ENCODE data around the gene WFDC2. TPM values are rescaled to one million over a fixed set of nuclear protein-coding genes. Genes with fewer than 3 reads are reported as not detected.
"Not testable (repeated sequence)": the region's sequence is repeated elsewhere in the genome, so short reads cannot be mapped to it uniquely, and the experiment has no call there.

Gene WFDC2
- total and polyA plus RNA-seq, 2 donors, result 5.6 to 48.4 TPM

- WGBS, result 90% methylated on average over 7 of the region's 7 CpGs
- not testable (repeated sequence) for DNase-seq (ENCODE audit: low read depth in 6 of 9, low spot score in 9 of 9); H3K4me1 ChIP-seq (ENCODE audit: control insufficient read depth in 2 of 2, insufficient read depth in 2 of 2, low read length in 2 of 2); H3K27ac ChIP-seq (ENCODE audit: low read depth in 1 of 2, low read length in 1 of 2); H3K27me3 ChIP-seq (ENCODE audit: control insufficient read depth in 2 of 2, insufficient read depth in 1 of 2, low read length in 1 of 2); H3K36me3 ChIP-seq (ENCODE audit: control insufficient read depth in 2 of 2, insufficient read depth in 2 of 2, low read length in 1 of 2); H3K9me3 ChIP-seq (ENCODE audit: control insufficient read depth in 2 of 2, insufficient read depth in 1 of 2, low read length in 1 of 2); H3K4me3 ChIP-seq (ENCODE audit: low read length in 2 of 2)
Measured at GRCh38 chr20:45477530-45478148, 8.1 kb downstream of the WFDC2 start.

DNA sequence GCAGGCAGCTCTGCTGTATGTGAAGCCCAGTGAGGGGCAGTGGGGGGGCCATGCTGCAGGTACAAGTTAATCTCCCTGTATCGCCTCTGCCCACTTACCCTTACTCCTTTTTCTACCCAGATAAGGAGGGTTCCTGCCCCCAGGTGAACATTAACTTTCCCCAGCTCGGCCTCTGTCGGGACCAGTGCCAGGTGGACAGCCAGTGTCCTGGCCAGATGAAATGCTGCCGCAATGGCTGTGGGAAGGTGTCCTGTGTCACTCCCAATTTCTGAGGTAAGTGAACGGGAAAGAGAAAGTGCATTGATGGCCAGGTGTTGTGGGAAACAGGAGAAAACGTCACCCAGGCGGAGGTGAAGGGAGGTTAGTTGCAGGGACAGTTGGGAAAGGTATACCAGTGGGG, 10.3 kb downstream of the WFDC2 start:
- 95% methylated on average over 7 of the region's 7 CpGs for WGBS
- H3K36me3 ChIP-seq (ENCODE audit: control insufficient read depth in 2 of 2, insufficient read depth in 2 of 2, low read length in 1 of 2), result no peaks in the 10 kb centered on the region
- no peaks in the 10 kb centered on the region for H3K9me3 ChIP-seq (ENCODE audit: control insufficient read depth in 2 of 2, insufficient read depth in 1 of 2, low read length in 1 of 2)
- H3K27ac ChIP-seq (ENCODE audit: low read depth in 1 of 2, low read length in 1 of 2), result no peak overlapping the region
- H3K4me1 ChIP-seq (ENCODE audit: control insufficient read depth in 2 of 2, insufficient read depth in 2 of 2, low read length in 2 of 2), result no peaks in the 10 kb centered on the region
- H3K27me3 ChIP-seq (ENCODE audit: control insufficient read depth in 2 of 2, insufficient read depth in 1 of 2, low read length in 1 of 2), result peaks cover 0 to 5% of the 10 kb centered on the region in 2 donors
- no peak overlapping the region for H3K4me3 ChIP-seq (ENCODE audit: low read length in 2 of 2)
- no peak for DNase-seq (ENCODE audit: low read depth in 6 of 9, low spot score in 9 of 9)

GRCh38 chr20:45484676-45485075, 15.1 kb downstream of the WFDC2 start:
- H3K27ac ChIP-seq (ENCODE audit: low read depth in 1 of 2, low read length in 1 of 2), result no peak overlapping the region
- H3K4me3 ChIP-seq (ENCODE audit: low read length in 2 of 2), result no peak overlapping the region
- peaks cover 0 to 18% of the 10 kb centered on the region in 2 donors for H3K27me3 ChIP-seq (ENCODE audit: control insufficient read depth in 2 of 2, insufficient read depth in 1 of 2, low read length in 1 of 2)
- H3K36me3 ChIP-seq (ENCODE audit: control insufficient read depth in 2 of 2, insufficient read depth in 2 of 2, low read length in 1 of 2), result no peaks in the 10 kb centered on the region
- WGBS, result 73% methylated on average over 6 of the region's 6 CpGs
- no peak for DNase-seq (ENCODE audit: low read depth in 6 of 9, low spot score in 9 of 9)
- no peaks in the 10 kb centered on the region for H3K4me1 ChIP-seq (ENCODE audit: control insufficient read depth in 2 of 2, insufficient read depth in 2 of 2, low read length in 2 of 2)
- H3K9me3 ChIP-seq (ENCODE audit: control insufficient read depth in 2 of 2, insufficient read depth in 1 of 2, low read length in 1 of 2), result no peaks in the 10 kb centered on the region

- WGBS, result 92% methylated on average over 4 of the region's 4 CpGs
- no peaks in the 10 kb centered on the region for H3K4me1 ChIP-seq (ENCODE audit: control insufficient read depth in 2 of 2, insufficient read depth in 2 of 2, low read length in 2 of 2)
- no peaks in the 10 kb centered on the region for H3K36me3 ChIP-seq (ENCODE audit: control insufficient read depth in 2 of 2, insufficient read depth in 2 of 2, low read length in 1 of 2)
- no peak for DNase-seq (ENCODE audit: low read depth in 6 of 9, low spot score in 9 of 9)
- H3K27ac ChIP-seq (ENCODE audit: low read depth in 1 of 2, low read length in 1 of 2), result no peak overlapping the region
- peaks cover 0 to 17% of the 10 kb centered on the region in 2 donors for H3K27me3 ChIP-seq (ENCODE audit: control insufficient read depth in 2 of 2, insufficient read depth in 1 of 2, low read length in 1 of 2)
- no peak overlapping the region for H3K4me3 ChIP-seq (ENCODE audit: low read length in 2 of 2)
- no peaks in the 10 kb centered on the region for H3K9me3 ChIP-seq (ENCODE audit: control insufficient read depth in 2 of 2, insufficient read depth in 1 of 2, low read length in 1 of 2)
Measured at GRCh38 chr20:45485388-45485787, 15.8 kb downstream of the WFDC2 start.

DNA sequence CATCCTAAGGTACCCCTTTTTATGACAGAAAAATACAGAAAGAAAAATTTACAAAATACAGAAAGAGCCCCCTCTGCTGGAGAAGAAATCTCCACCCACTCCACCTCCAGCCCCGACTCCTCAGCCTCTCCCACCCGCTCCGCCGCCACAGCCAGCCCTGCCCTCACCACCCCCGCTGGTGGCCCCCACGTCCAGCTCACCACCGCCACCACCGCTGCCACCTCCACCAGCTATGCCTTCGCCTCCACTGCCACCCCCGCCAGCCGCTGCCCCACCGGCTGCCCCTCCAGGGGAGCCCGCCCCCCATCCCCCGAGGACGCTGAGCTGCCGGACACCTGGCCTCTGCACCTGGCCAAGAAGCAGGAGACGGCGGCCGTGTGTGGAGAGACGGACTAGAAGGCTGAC, 17.7 kb downstream of the WFDC2 start:
- H3K4me1 ChIP-seq (ENCODE audit: control insufficient read depth in 2 of 2, insufficient read depth in 2 of 2, low read length in 2 of 2), result no peaks in the 10 kb centered on the region
- no peaks in the 10 kb centered on the region for H3K36me3 ChIP-seq (ENCODE audit: control insufficient read depth in 2 of 2, insufficient read depth in 2 of 2, low read length in 1 of 2)
- H3K9me3 ChIP-seq (ENCODE audit: control insufficient read depth in 2 of 2, insufficient read depth in 1 of 2, low read length in 1 of 2), result no peaks in the 10 kb centered on the region
- no peak overlapping the region for H3K4me3 ChIP-seq (ENCODE audit: low read length in 2 of 2)
- no peak overlapping the region for H3K27ac ChIP-seq (ENCODE audit: low read depth in 1 of 2, low read length in 1 of 2)
- no peak for DNase-seq (ENCODE audit: low read depth in 6 of 9, low spot score in 9 of 9)
- peaks cover 0 to 16% of the 10 kb centered on the region in 2 donors for H3K27me3 ChIP-seq (ENCODE audit: control insufficient read depth in 2 of 2, insufficient read depth in 1 of 2, low read length in 1 of 2)
- WGBS, result 28% methylated on average over 20 of the region's 20 CpGs

- Histone ChIP-seq H3K27me3 (ENCODE audit: control insufficient read depth in 2 of 2, insufficient read depth in 1 of 2, low read length in 1 of 2) (peaks cover 0 to 15% of the 10 kb centered on the region in 2 donors), H3K9me3 (ENCODE audit: control insufficient read depth in 2 of 2, insufficient read depth in 1 of 2, low read length in 1 of 2) (no peaks in the 10 kb centered on the region), H3K4me1 (ENCODE audit: control insufficient read depth in 2 of 2, insufficient read depth in 2 of 2, low read length in 2 of 2) (no peaks in the 10 kb centered on the region), H3K27ac (ENCODE audit: low read depth in 1 of 2, low read length in 1 of 2) (no peak overlapping the region), H3K36me3 (ENCODE audit: control insufficient read depth in 2 of 2, insufficient read depth in 2 of 2, low read length in 1 of 2) (no peaks in the 10 kb centered on the region), H3K4me3 (ENCODE audit: low read length in 2 of 2) (no peak overlapping the region)
- 88% methylated on average over 1 of the region's 1 CpG for WGBS
- no peak for DNase-seq (ENCODE audit: low read depth in 6 of 9, low spot score in 9 of 9)
Measured at GRCh38 chr20:45489083-45489531, 19.6 kb downstream of the WFDC2 start.

GRCh38 chr20:45495501-45495941, 26.0 kb downstream of the WFDC2 start:
- Histone ChIP-seq H3K36me3 (ENCODE audit: control insufficient read depth in 2 of 2, insufficient read depth in 2 of 2, low read length in 1 of 2) (no peaks in the 10 kb centered on the region), H3K9me3 (ENCODE audit: control insufficient read depth in 2 of 2, insufficient read depth in 1 of 2, low read length in 1 of 2) (no peaks in the 10 kb centered on the region), H3K4me3 (ENCODE audit: low read length in 2 of 2) (no peak overlapping the region), H3K4me1 (ENCODE audit: control insufficient read depth in 2 of 2, insufficient read depth in 2 of 2, low read length in 2 of 2) (no peaks in the 10 kb centered on the region), H3K27me3 (ENCODE audit: control insufficient read depth in 2 of 2, insufficient read depth in 1 of 2, low read length in 1 of 2) (no peaks in the 10 kb centered on the region), H3K27ac (ENCODE audit: low read depth in 1 of 2, low read length in 1 of 2) (no peak overlapping the region)
- no peak for DNase-seq (ENCODE audit: low read depth in 6 of 9, low spot score in 9 of 9)
- 88% methylated on average over 1 of the region's 1 CpG for WGBS

DNA sequence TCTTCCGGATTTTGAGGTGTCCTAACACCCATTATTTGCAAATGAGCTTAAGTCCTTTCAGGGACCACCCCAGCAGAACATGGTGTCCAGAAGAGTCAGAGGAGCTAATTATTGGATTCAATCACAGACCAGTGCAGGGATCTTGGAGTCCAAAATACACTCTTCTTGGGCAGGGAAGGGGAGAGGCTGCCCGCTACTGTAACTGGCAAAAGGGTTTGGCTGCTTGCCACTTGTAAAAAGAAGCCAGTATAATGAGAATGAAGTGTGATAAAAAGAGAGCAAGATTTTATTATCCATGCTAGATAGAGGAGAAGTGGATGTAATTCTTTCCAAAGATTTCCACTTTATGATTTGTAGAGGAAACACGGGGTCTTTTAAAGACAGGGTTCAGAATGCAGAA, 26.6 kb downstream of the WFDC2 start:
- no peaks in the 10 kb centered on the region for H3K4me1 ChIP-seq (ENCODE audit: control insufficient read depth in 2 of 2, insufficient read depth in 2 of 2, low read length in 2 of 2)
- no peak for DNase-seq (ENCODE audit: low read depth in 6 of 9, low spot score in 9 of 9)
- H3K27ac ChIP-seq (ENCODE audit: low read depth in 1 of 2, low read length in 1 of 2), result no peak overlapping the region
- no peak overlapping the region for H3K4me3 ChIP-seq (ENCODE audit: low read length in 2 of 2)
- H3K9me3 ChIP-seq (ENCODE audit: control insufficient read depth in 2 of 2, insufficient read depth in 1 of 2, low read length in 1 of 2), result no peaks in the 10 kb centered on the region
- no peaks in the 10 kb centered on the region for H3K36me3 ChIP-seq (ENCODE audit: control insufficient read depth in 2 of 2, insufficient read depth in 2 of 2, low read length in 1 of 2)
- 94% methylated on average over 3 of the region's 3 CpGs for WGBS
- no peaks in the 10 kb centered on the region for H3K27me3 ChIP-seq (ENCODE audit: control insufficient read depth in 2 of 2, insufficient read depth in 1 of 2, low read length in 1 of 2)

GRCh38 chr20:45497971-45498494, 28.5 kb downstream of the WFDC2 start:
- H3K27me3 ChIP-seq (ENCODE audit: control insufficient read depth in 2 of 2, insufficient read depth in 1 of 2, low read length in 1 of 2), result no peaks in the 10 kb centered on the region
- 86% methylated on average over 3 of the region's 3 CpGs for WGBS
- H3K27ac ChIP-seq (ENCODE audit: low read depth in 1 of 2, low read length in 1 of 2), result no peak overlapping the region
- no peak overlapping the region for H3K4me3 ChIP-seq (ENCODE audit: low read length in 2 of 2)
- no peaks in the 10 kb centered on the region for H3K4me1 ChIP-seq (ENCODE audit: control insufficient read depth in 2 of 2, insufficient read depth in 2 of 2, low read length in 2 of 2)
- no peaks in the 10 kb centered on the region for H3K9me3 ChIP-seq (ENCODE audit: control insufficient read depth in 2 of 2, insufficient read depth in 1 of 2, low read length in 1 of 2)
- DNase-seq (ENCODE audit: low read depth in 6 of 9, low spot score in 9 of 9), result no peak
- H3K36me3 ChIP-seq (ENCODE audit: control insufficient read depth in 2 of 2, insufficient read depth in 2 of 2, low read length in 1 of 2), result no peaks in the 10 kb centered on the region

All from thymus (tissue), 11 donors.